A673 (cell line): Measurements from ENCODE around the gene PAQR5.

Experiments
- CTCF ChIP-seq: fragments of 300-800, 200-600 bp; sonication (generic); conservative IDR thresholded peaks from 2 replicates; pipeline ENCODE4 v1.5.1; 2017; ENCODE audit warnings: low read depth, mild to moderate bottlenecking, antibody characterized with exemption, low read length, moderate library complexity, mixed read lengths
- EZH2 ChIP-seq: fragments of 200-600 bp; sonication (generic); IDR thresholded peaks from 2 replicates; pipeline ENCODE4 v1.6.1; 2017; ENCODE audit warnings: borderline replicate concordance, low read depth, mild to moderate bottlenecking, mixed read lengths, antibody characterized with exemption, low read length; ENCODE audit not compliant: poor library complexity, severe bottlenecking

GRCh38 chr15:69271217-69271616 lies 27.5 kb upstream of the PAQR5 start:
- TF ChIP-seq EZH2 = no peak
- no peak for TF ChIP-seq CTCF
